Ovary (tissue), 3 donors: ENCODE results near the gene RPS6KL1.

ENCODE experiments used
- CTCF ChIP-seq, 3 donors: fragments of 450-650 bp in 2 of 3; fragments of 200-600 bp in 1 of 3; IDR thresholded peaks; one replicate each; pipeline versions ENCODE4 v1.5.1 to v1.8.0; 2016 to 2022; ENCODE audit warnings: antibody characterized with exemption in 3 of 3, mild to moderate bottlenecking in 1 of 3
- EP300 ChIP-seq: sonication (generic); formaldehyde crosslinking; IDR thresholded peaks from one replicate; pipeline ENCODE4 v1.6.1; 2017; ENCODE audit warnings: antibody characterized with exemption
- POLR2A ChIP-seq: fragments of 450-650 bp; IDR thresholded peaks from one replicate; pipeline ENCODE4 v1.6.1; 2017; ENCODE audit warnings: antibody characterized with exemption, mild to moderate bottlenecking, moderate library complexity
- donor health status: DM: no; HTN: no; CAD: no.

- TF ChIP-seq CTCF (IDR thresholded peaks at IDR 0.05) (no peak), EP300 (no peak), POLR2A (no peak)
These were observed 68.0 kb downstream of the RPS6KL1 start for GRCh38 chr14:74855021-74855420.
